ENCODE data around the gene ONECUT3.

GRCh38 chr19:1814833-1815604, 61.7 kb downstream of the ONECUT3 start:
- no peak for TF ChIP-seq RCOR1 (IDR thresholded peaks at IDR 0.05; ENCODE audit: insufficient replicate concordance, low read length)
- TF ChIP-seq, protein P1, sequence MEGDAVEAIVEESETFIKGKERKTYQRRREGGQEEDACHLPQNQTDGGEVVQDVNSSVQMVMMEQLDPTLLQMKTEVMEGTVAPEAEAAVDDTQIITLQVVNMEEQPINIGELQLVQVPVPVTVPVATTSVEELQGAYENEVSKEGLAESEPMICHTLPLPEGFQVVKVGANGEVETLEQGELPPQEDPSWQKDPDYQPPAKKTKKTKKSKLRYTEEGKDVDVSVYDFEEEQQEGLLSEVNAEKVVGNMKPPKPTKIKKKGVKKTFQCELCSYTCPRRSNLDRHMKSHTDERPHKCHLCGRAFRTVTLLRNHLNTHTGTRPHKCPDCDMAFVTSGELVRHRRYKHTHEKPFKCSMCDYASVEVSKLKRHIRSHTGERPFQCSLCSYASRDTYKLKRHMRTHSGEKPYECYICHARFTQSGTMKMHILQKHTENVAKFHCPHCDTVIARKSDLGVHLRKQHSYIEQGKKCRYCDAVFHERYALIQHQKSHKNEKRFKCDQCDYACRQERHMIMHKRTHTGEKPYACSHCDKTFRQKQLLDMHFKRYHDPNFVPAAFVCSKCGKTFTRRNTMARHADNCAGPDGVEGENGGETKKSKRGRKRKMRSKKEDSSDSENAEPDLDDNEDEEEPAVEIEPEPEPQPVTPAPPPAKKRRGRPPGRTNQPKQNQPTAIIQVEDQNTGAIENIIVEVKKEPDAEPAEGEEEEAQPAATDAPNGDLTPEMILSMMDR (conservative IDR thresholded peaks at IDR 0.05; ENCODE audit: low read depth, low read length), result no peak
- TF ChIP-seq CEBPB (IDR thresholded peaks at IDR 0.05; ENCODE audit: low read depth, low read length), result no peak
- no peak for TF ChIP-seq MAZ (IDR thresholded peaks at IDR 0.05; ENCODE audit: borderline replicate concordance, low read depth, low read length)
- no peak for TF ChIP-seq MAFK (IDR thresholded peaks at IDR 0.05; ENCODE audit: low read depth, low read length)
- no peak for TF ChIP-seq RFX5 (IDR thresholded peaks at IDR 0.05; ENCODE audit: low read depth, low read length)
- no peak for TF ChIP-seq POLR2A (IDR thresholded peaks at IDR 0.05; ENCODE audit: low read depth, low read length)
- TF ChIP-seq BHLHE40 (IDR thresholded peaks at IDR 0.05; ENCODE audit: low read depth, low read length), result no peak
- TF ChIP-seq MXI1 (IDR thresholded peaks at IDR 0.05; ENCODE audit: borderline replicate concordance, low read depth, low read length), result no peak
- no peak for TF ChIP-seq RAD21 (IDR thresholded peaks at IDR 0.05; ENCODE audit: low read length)
